BLaER1 treated with 17β-estradiol and CSF1 and Interleukin-3, amounts not matched to agents 10 nM and 100 nM (cell line): ENCODE results near the gene ISYNA1.

Experiments
- H3K27ac ChIP-seq, 11 experiments: shearing (Covaris generic); formaldehyde crosslinking; 2 replicates each; pipeline ENCODE4 v1.8.1; 2022
- H3K27me3 ChIP-seq, 11 experiments: shearing (Covaris generic); formaldehyde crosslinking; 2 replicates each; pipeline ENCODE4 v1.8.1; 2022
- H3K36me3 ChIP-seq, 11 experiments: shearing (Covaris generic); formaldehyde crosslinking; 2 replicates each; pipeline ENCODE4 v1.8.1; 2022
- H3K4me1 ChIP-seq, 10 experiments: shearing (Covaris generic); formaldehyde crosslinking; 2 replicates each; pipeline ENCODE4 v1.8.1; 2022
- H3K4me2 ChIP-seq, 11 experiments: shearing (Covaris generic); formaldehyde crosslinking; 2 replicates each; pipeline ENCODE4 v1.8.1; 2022
- H3K4me3 ChIP-seq, 10 experiments: shearing (Covaris generic); formaldehyde crosslinking; 2 replicates each; pipeline ENCODE4 v1.8.1; 2022
- H3K9ac ChIP-seq, 11 experiments: shearing (Covaris generic); formaldehyde crosslinking; 2 replicates each; pipeline ENCODE4 v1.8.1; 2022
- H3K9me3 ChIP-seq, 11 experiments: shearing (Covaris generic); formaldehyde crosslinking; replicated peaks in 1 of 11; 2 replicates each; pipeline ENCODE4 v1.8.1; 2022
- H4K20me1 ChIP-seq, 11 experiments: shearing (Covaris generic); formaldehyde crosslinking; 2 replicates each; pipeline ENCODE4 v1.8.1; 2022
- Cebpa-rat ChIP-seq, 11 experiments: shearing (Covaris generic); IDR thresholded peaks; 2 replicates each; pipeline ENCODE4 v1.8.1; 2022

ISYNA1 gene

GRCh38 chr19:18465214-18465963 lies 27.5 kb upstream of the ISYNA1 start:
- Histone ChIP-seq H3K4me1 (peaks cover 61 to 92% (median 79%) of the 10 kb centered on the region in 10 experiments), H3K4me3 (no peak overlapping the region), H4K20me1 (peaks cover 63 to 97% (median 84%) of the 10 kb centered on the region in 11 experiments), H3K4me2 (peak overlapping the region; percentile 43 to 74 (median 65)), H3K9ac (peak overlapping the region; percentile 14 to 66 (median 49); a peak in 18 of 22 replicates), H3K9me3 (no peaks in the 10 kb centered on the region), H3K27ac (peak overlapping the region in 5 of 11 experiments; percentile 18 to 55 (median 35); a peak in 7 of 22 replicates), H3K36me3 (peaks cover 27 to 93% (median 58%) of the 10 kb centered on the region in 11 experiments), H3K27me3 (no peaks in the 10 kb centered on the region)
- TF ChIP-seq Cebpa-rat (IDR thresholded peaks at IDR 0.05), result no peak

- H4K20me1 ChIP-seq, result peaks cover 63 to 97% (median 83%) of the 10 kb centered on the region in 11 experiments
- peak overlapping the region in 6 of 11 experiments; percentile 6 to 55 (median 28); a peak in 10 of 22 replicates for H3K27ac ChIP-seq
- TF ChIP-seq Cebpa-rat (IDR thresholded peaks at IDR 0.05), result no peak
- no peak overlapping the region for H3K4me3 ChIP-seq
- peaks cover 65 to 89% (median 82%) of the 10 kb centered on the region in 10 experiments for H3K4me1 ChIP-seq
- H3K27me3 ChIP-seq, result no peaks in the 10 kb centered on the region
- H3K36me3 ChIP-seq, result peaks cover 34 to 93% (median 59%) of the 10 kb centered on the region in 11 experiments
- H3K4me2 ChIP-seq, result peak overlapping the region; percentile 43 to 74 (median 65)
- peak overlapping the region; percentile 14 to 66 (median 49); a peak in 19 of 22 replicates for H3K9ac ChIP-seq
- H3K9me3 ChIP-seq, result no peaks in the 10 kb centered on the region
Observed at GRCh38 chr19:18464646-18465045, 26.7 kb upstream of the ISYNA1 start.

DNA sequence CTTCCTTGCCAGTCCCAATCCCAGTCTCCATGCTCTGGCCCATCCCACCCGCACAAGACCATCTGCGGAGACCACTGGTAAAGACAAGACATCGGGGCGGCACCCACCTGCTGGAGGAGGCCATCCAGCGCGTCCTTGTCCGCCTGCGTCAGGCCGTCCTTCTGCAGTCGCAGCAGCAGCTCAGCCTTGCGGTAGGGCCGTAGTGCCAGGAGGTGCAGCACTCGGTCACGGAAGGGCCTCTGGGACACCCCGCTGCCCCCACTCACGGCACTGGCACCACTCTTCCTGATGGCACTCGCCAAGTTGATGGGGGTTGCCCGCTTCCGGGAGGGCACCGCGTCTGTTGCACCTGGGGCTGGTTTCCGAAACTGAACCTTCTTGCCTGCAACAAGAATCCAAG lies 23.5 kb upstream of the ISYNA1 start:
- Histone ChIP-seq H3K9ac (peak overlapping the region in 8 of 11 experiments; percentile 1 to 60 (median 32); a peak in 9 of 22 replicates), H3K27ac (peak overlapping the region in 5 of 11 experiments; percentile 1 to 54 (median 5); a peak in 4 of 22 replicates), H3K4me2 (peak overlapping the region; percentile 14 to 88 (median 73); a peak in 20 of 22 replicates), H3K36me3 (peaks cover 51 to 100% (median 91%) of the 10 kb centered on the region in 11 experiments), H4K20me1 (peaks cover 46 to 100% (median 77%) of the 10 kb centered on the region in 11 experiments), H3K27me3 (no peaks in the 10 kb centered on the region), H3K9me3 (no peaks in the 10 kb centered on the region), H3K4me1 (peaks cover 42 to 67% (median 60%) of the 10 kb centered on the region in 10 experiments), H3K4me3 (no peak overlapping the region)
- no peak for TF ChIP-seq Cebpa-rat (IDR thresholded peaks at IDR 0.05)

DNA sequence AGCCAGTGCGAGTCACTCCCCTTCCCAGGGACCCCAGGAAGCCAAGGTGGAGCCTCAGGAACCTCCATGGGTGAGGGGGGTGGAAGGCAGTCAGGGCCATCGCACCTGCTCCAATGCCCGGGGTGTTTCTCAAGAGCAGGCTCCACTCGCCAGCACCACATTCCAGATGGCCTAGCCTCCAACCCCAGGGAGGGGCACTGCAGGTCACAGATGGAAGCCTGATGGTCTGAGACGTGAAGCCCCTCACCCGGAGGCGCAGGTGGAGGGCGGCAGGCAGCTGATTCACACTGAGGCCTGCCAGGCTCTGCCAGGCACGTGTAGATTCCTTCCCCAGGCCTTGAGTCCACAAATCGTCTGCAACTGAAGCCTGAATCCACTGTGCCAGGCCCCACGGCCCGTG lies 23.0 kb upstream of the ISYNA1 start:
- Histone ChIP-seq H3K4me2 (peak overlapping the region in 9 of 11 experiments; percentile 51 to 88 (median 81); a peak in 17 of 22 replicates), H3K36me3 (peaks cover 57 to 100% (median 93%) of the 10 kb centered on the region in 11 experiments), H3K9ac (peak overlapping the region in 8 of 11 experiments; percentile 1 to 60 (median 14); a peak in 7 of 22 replicates)

DNA sequence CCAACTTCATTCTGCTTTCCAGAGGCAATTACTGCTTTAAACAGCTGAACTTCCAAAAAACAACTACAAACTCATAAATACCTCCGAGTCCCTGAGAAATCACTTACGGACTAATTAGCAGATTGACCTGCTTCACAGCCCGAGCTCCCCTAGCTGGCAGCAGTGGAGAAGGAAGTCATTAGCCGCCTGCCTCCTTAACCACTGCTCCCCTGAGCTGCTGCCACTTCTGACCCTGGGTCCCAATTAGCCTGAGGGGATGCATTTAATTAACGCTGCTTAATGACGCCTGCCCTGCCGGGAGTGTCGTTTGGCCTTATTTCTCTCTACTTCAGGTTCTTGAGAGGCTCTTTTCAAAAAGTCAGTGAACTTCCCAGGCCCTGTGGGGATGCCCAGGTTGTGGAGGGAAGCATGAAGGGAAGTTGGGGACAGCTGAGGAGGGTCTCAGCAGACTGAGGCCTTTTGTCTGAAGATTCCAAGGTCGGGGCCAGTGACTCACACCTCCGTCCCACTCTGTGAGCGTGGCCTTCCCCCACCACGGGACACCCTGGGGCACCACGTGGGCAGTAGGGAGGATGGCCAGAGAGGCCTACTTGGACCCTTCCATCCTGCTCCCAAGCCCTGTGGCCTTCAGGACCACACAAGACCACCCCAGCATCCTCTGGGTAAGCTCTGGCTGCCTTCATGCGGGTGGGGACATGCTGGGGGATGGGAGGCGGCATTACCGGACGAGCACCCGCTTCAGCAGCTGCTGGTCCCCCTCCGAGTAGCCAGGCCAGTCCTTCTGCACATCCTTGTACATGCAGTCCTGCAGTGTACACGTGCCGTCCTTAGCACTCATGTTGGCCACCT lies 19.8 kb upstream of the ISYNA1 start:
- Histone ChIP-seq H3K9me3 (no peaks in the 10 kb centered on the region), H3K9ac (no peak overlapping the region; a peak in 2 of 22 replicates), H3K36me3 (peaks cover 44 to 100% (median 86%) of the 10 kb centered on the region in 11 experiments), H3K4me2 (no peak overlapping the region), H4K20me1 (peaks cover 24 to 100% (median 67%) of the 10 kb centered on the region in 11 experiments), H3K27ac (no peak overlapping the region), H3K27me3 (no peaks in the 10 kb centered on the region), H3K4me3 (no peak overlapping the region), H3K4me1 (peaks cover 23 to 49% (median 44%) of the 10 kb centered on the region in 10 experiments)
- no peak for TF ChIP-seq Cebpa-rat (IDR thresholded peaks at IDR 0.05)

More for the DNA sequence above, 23.0 kb upstream of the ISYNA1 start:
- H4K20me1 ChIP-seq, result peaks cover 40 to 100% (median 77%) of the 10 kb centered on the region in 11 experiments
- peak overlapping the region in 3 of 11 experiments; percentile 5 to 54 (median 15); a peak in 4 of 22 replicates for H3K27ac ChIP-seq
- no peak for TF ChIP-seq Cebpa-rat (IDR thresholded peaks at IDR 0.05)
- H3K4me3 ChIP-seq, result no peak overlapping the region
- no peaks in the 10 kb centered on the region for H3K27me3 ChIP-seq
- no peaks in the 10 kb centered on the region for H3K9me3 ChIP-seq
- H3K4me1 ChIP-seq, result peaks cover 36 to 67% (median 55%) of the 10 kb centered on the region in 10 experiments

GRCh38 chr19:18456974-18457373 lies 19.0 kb upstream of the ISYNA1 start:
- Histone ChIP-seq H3K4me3 (no peak overlapping the region), H3K27ac (no peak overlapping the region), H3K36me3 (peaks cover 44 to 100% (median 81%) of the 10 kb centered on the region in 11 experiments), H3K9me3 (no peaks in the 10 kb centered on the region), H4K20me1 (peaks cover 26 to 100% (median 70%) of the 10 kb centered on the region in 11 experiments), H3K9ac (no peak overlapping the region; a peak in 2 of 22 replicates), H3K27me3 (no peaks in the 10 kb centered on the region), H3K4me1 (peaks cover 24 to 49% (median 44%) of the 10 kb centered on the region in 10 experiments), H3K4me2 (no peak overlapping the region)
- TF ChIP-seq Cebpa-rat (IDR thresholded peaks at IDR 0.05), result no peak

GRCh38 chr19:18456279-18456678 lies 18.3 kb upstream of the ISYNA1 start:
- Histone ChIP-seq H3K4me1 (peaks cover 24 to 49% (median 44%) of the 10 kb centered on the region in 10 experiments), H3K9me3 (no peaks in the 10 kb centered on the region), H3K36me3 (peaks cover 42 to 100% (median 76%) of the 10 kb centered on the region in 11 experiments), H4K20me1 (peaks cover 28 to 100% (median 71%) of the 10 kb centered on the region in 11 experiments), H3K27me3 (no peaks in the 10 kb centered on the region), H3K4me2 (no peak overlapping the region), H3K4me3 (no peak overlapping the region), H3K9ac (no peak overlapping the region), H3K27ac (no peak overlapping the region)
- TF ChIP-seq Cebpa-rat (IDR thresholded peaks at IDR 0.05), result no peak

DNA sequence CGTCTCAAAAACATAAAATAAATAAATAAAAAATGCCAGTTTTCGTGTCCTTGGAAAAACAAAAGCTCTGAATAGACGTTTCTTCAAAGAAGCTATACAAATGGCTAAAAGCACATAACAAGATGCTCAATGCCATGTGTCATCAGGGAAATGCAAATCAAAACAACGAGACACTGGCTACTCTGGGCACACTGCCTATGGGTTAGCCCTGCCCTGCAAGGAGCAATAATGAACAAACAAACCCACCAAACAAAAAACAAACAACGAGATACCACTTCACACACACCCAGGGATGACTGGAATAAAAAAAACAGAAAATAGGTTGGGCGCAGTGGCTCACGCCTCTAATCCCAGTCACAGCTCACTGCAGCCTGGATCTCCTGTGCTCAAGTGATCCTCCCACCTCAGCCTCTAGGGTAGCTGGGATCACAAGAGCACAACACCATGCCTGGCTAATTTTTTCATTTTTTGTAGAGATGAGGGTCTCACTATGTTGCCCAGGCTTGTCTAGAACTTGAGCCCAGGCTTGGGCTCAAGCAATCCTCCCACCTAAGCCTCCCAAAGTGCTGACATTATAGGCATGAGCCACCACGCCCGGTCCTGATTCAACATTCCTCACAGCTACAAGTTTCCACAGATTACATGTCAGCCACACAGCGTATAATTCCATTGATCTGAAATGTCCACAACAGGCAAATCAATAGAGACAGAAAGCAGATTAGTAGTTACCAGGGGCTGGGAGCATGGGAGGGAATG lies 15.5 kb upstream of the ISYNA1 start:
- H3K4me2 ChIP-seq, result peak overlapping the region in 2 of 11 experiments; percentile 7 to 86; a peak in 1 of 22 replicates
- H3K27me3 ChIP-seq, result no peaks in the 10 kb centered on the region
- H3K27ac ChIP-seq, result no peak overlapping the region
- peaks cover 41 to 100% (median 73%) of the 10 kb centered on the region in 11 experiments for H4K20me1 ChIP-seq
- peak overlapping the region in 4 of 11 experiments; percentile 5 to 49 (median 22); a peak in 3 of 22 replicates for H3K9ac ChIP-seq
- H3K4me1 ChIP-seq, result peaks cover 30 to 45% (median 39%) of the 10 kb centered on the region in 10 experiments
- no peaks in the 10 kb centered on the region for H3K9me3 ChIP-seq
- peaks cover 38 to 100% (median 72%) of the 10 kb centered on the region in 11 experiments for H3K36me3 ChIP-seq
- no peak overlapping the region for H3K4me3 ChIP-seq
- TF ChIP-seq Cebpa-rat (IDR thresholded peaks at IDR 0.05), result no peak
